ENCODE results near the gene SH3RF3.

DNA sequence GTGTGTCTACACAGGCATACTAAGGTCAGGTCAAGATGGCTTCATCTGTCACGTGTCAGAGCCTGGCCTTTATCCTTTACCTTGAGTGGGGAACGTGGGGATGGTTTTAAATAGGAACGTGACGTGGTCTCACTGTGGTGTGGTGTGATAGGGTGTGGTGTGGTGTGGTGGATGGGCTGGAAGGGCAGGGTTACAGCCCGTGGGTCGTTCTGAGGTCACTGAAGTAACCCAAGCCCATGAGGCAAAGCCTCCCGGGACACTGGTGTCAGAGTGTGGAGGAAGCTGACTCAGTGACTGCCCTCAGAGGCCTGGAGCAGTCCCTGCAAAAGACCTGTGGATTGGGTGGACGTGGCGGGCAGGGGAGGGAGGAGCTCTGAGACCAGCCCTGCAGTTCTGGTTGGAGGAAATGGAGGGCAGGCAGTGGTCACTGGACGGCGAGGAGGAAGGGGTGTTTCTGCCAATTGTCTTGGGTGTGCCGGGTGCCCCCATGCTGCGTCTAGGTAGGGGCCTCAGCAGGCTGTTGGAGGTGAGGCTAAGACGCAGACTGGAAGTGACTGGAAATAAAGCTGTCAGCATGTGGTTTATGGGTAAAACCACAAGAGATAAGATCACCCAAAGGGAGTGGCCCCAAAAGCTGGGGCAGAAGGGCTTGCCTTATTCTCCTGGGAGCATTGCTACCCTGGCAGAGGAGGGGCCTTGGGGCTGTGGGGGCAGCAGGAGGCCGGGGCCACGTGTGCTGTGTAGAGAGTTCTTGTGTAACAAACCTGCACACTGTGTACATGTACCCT, 84.8 kb downstream of the SH3RF3 start:
- TF ChIP-seq, protein P1, sequence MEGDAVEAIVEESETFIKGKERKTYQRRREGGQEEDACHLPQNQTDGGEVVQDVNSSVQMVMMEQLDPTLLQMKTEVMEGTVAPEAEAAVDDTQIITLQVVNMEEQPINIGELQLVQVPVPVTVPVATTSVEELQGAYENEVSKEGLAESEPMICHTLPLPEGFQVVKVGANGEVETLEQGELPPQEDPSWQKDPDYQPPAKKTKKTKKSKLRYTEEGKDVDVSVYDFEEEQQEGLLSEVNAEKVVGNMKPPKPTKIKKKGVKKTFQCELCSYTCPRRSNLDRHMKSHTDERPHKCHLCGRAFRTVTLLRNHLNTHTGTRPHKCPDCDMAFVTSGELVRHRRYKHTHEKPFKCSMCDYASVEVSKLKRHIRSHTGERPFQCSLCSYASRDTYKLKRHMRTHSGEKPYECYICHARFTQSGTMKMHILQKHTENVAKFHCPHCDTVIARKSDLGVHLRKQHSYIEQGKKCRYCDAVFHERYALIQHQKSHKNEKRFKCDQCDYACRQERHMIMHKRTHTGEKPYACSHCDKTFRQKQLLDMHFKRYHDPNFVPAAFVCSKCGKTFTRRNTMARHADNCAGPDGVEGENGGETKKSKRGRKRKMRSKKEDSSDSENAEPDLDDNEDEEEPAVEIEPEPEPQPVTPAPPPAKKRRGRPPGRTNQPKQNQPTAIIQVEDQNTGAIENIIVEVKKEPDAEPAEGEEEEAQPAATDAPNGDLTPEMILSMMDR (IDR thresholded peaks at IDR 0.05; ENCODE audit: insufficient read depth, low read depth, low read length): no peak
- TF ChIP-seq EZH2 (IDR thresholded peaks at IDR 0.05; ENCODE audit: insufficient read depth, low read length): no peak
